22Rv1 (cell line): ENCODE results near the gene CALCOCO2.

Source experiments
- ZFX ChIP-seq: fragments of 450-650 bp; IDR thresholded peaks from 2 replicates; pipeline ENCODE4 v1.6.1; 2017; ENCODE audit warnings: antibody characterized with exemption, borderline replicate concordance
- TF ChIP-seq, protein P1 (sequence below): fragments of 450-650 bp; IDR thresholded peaks from 2 replicates; pipeline ENCODE4 v1.5.1; 2017; ENCODE audit warnings: mild to moderate bottlenecking

DNA sequence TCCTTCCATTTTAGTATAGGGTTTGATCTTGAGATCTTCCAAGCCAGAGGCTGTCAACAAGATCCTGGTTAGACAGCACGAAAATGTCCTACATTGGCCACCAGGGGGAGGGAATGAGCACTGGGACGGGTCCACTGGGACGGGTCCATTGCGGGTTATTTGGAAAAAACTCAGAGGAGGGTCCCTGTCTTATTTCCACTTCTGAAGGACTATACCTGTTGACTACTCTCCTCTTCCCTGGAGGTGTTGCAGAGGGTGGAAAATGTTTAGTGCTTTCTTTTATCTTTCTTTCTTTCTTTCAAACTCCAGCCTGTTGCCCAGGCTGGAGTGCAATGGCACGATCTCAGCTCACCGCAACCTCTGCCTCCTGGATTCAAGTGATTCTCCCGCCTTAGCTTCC is 16.3 kb upstream of the CALCOCO2 start:
- TF ChIP-seq, protein P1, sequence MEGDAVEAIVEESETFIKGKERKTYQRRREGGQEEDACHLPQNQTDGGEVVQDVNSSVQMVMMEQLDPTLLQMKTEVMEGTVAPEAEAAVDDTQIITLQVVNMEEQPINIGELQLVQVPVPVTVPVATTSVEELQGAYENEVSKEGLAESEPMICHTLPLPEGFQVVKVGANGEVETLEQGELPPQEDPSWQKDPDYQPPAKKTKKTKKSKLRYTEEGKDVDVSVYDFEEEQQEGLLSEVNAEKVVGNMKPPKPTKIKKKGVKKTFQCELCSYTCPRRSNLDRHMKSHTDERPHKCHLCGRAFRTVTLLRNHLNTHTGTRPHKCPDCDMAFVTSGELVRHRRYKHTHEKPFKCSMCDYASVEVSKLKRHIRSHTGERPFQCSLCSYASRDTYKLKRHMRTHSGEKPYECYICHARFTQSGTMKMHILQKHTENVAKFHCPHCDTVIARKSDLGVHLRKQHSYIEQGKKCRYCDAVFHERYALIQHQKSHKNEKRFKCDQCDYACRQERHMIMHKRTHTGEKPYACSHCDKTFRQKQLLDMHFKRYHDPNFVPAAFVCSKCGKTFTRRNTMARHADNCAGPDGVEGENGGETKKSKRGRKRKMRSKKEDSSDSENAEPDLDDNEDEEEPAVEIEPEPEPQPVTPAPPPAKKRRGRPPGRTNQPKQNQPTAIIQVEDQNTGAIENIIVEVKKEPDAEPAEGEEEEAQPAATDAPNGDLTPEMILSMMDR: peak; percentile 93
- no peak for TF ChIP-seq ZFX
